Measurements from ENCODE around the gene GHDC.
A peak's percentile ranks its signal among the peaks of the same experiment; 100 is the strongest.
"Not testable (repeated sequence)": the region's sequence is repeated elsewhere in the genome, so short reads cannot be mapped to it uniquely, and the experiment has no call there.

The GHDC gene

DNA sequence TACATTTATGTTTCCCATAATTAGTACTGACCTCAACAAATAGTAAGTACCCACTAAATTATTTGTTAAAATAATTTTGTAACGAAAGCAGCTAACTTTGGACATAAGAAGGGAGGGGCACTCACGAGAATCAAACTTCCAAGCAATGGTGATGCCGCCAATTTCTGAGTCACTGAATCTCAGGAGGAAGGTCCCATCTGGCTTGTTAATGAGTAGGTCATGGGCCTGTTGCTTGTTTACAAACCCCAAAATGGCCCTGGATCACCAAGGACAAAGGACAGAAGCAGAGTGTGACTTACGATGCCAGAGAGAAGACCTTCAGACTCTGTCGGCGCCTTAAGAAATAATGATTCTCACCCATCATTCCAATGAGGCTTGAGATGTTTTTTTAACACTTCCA, 15.8 kb upstream of the GHDC start:
- TF ChIP-seq POU2F2 (IDR thresholded peaks at IDR 0.05; ENCODE audit: low read depth, low read length) (no peak), SPI1 (IDR thresholded peaks at IDR 0.05; ENCODE audit: low read depth, low read length) (no peak)
- no peak for DNase-seq (ENCODE audit: insufficient read length, low spot score)
- FAIRE-seq = no peak

DNA sequence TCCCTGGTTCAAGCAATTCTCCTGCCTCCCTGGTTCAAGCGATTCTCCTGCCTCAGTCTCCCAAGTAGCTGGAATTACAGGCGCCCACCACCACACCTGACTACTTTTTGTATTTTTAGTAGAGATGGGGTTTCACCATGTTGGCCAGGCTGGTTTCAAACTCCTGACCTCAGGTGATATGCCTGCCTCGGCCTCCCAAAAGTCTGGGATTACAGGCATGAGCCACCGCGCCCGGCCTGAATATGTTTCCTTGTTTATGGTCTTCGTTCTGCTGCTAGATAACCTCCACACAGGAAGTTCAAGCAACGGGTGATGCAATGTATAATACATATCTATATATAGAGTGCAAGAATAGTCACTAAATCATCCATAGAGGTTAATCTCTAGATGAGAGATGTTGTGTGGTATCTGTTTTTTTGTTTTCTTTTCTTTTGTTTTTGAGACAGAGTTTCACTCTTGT, 11.9 kb upstream of the GHDC start:
- not testable (repeated sequence) for DNase-seq (ENCODE audit: insufficient read length, low spot score); FAIRE-seq

DNA sequence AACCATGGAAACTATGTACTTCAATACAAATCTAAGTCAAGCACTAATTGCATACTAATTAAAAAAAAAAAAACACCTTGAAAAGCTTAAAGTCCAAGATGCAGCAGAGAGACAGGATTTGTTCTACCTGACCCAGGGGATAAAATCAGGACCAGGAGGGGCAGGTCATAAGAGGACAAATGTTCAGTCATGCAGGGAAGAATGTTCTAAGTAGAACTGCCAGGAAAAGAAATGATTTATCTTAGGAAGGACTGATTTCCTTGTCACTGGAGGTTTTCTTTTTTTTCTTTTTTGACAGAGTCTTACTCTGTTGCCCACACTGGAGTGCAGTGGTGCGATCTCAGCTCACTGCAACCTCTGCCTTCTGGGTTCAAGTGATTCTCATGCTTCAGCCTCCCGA, 9.1 kb upstream of the GHDC start:
- FAIRE-seq = no peak
- TF ChIP-seq SPI1 (IDR thresholded peaks at IDR 0.05; ENCODE audit: low read depth, low read length) (no peak), TAF1 (IDR thresholded peaks at IDR 0.05; ENCODE audit: low read depth, low read length) (no peak), PAX5 (IDR thresholded peaks at IDR 0.05; ENCODE audit: insufficient read depth, low read length, severe bottlenecking) (no peak), POLR2A (IDR thresholded peaks at IDR 0.05; ENCODE audit: low read depth, low read length) (no peak), POU2F2 (IDR thresholded peaks at IDR 0.05; ENCODE audit: low read depth, low read length) (no peak), POLR2AphosphoS5 (IDR thresholded peaks at IDR 0.05; ENCODE audit: low read depth, low read length) (no peak)
- DNase-seq (ENCODE audit: insufficient read length, low spot score) = no peak

DNA sequence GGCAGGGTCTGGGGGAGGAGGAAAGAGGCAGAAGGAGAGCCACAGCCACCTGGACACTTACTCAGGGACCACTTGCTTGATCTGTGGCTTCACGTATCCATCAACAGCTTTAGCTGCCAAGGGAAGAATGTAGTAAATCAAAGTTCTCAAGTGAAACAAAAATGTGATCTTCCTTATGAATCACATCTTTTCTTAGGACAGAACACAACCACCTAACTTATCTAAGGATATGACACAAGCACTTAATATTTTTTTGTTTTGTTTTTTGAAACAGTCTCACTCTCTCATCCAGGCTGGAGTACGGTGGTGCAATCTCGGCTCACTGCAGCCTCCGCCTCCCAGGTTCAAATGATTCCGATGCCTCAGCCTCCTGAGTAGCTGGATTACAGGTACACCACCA, 8.4 kb upstream of the GHDC start:
- TF ChIP-seq POLR2AphosphoS5 (IDR thresholded peaks at IDR 0.05; ENCODE audit: low read depth, low read length) (no peak), POLR2A (IDR thresholded peaks at IDR 0.05; ENCODE audit: low read depth, low read length) (no peak), POU2F2 (IDR thresholded peaks at IDR 0.05; ENCODE audit: low read depth, low read length) (no peak), TAF1 (IDR thresholded peaks at IDR 0.05; ENCODE audit: low read depth, low read length) (no peak), PAX5 (IDR thresholded peaks at IDR 0.05; ENCODE audit: insufficient read depth, low read length, severe bottlenecking) (no peak), SPI1 (IDR thresholded peaks at IDR 0.05; ENCODE audit: low read depth, low read length) (no peak)
- FAIRE-seq (no peak), DNase-seq (ENCODE audit: insufficient read length, low spot score) (no peak)

DNA sequence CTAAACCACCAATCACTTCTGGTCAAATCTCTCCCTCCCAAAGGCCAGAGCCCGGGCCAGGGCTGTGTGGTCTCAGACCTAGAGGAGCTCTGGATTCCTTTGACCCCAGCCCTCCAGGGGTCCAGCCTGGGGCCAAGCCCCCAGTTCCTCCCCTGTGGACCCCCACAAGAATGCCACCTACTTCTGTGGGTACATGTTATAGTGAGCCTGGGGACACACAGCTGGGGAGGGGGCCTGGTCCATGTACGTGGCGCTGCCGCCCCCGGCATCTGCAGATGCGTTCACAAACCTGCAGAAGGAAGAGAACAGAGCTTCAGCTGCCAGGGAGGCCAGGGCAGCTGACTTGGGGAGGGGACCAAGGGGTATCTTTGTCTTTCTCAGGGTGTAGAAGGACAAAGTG, 7.9 kb upstream of the GHDC start:
- no peak for TF ChIP-seq POLR2AphosphoS5 (IDR thresholded peaks at IDR 0.05; ENCODE audit: low read depth, low read length)
- DNase-seq (ENCODE audit: insufficient read length, low spot score) = no peak
- no peak for FAIRE-seq

DNA sequence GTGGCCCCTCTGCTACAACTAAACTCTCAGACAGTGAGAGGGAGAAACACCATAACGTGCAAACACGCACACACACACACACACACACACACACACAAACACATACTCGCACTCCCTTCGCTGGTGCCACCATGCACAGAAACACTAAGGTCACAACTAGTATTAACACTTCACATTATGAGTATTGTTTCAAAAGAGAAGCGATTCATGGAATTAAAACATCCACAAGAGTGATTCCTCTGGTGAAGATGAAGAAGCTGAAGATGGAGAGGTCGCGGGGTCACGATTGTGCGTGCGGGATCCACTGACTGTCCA, 7.1 kb upstream of the GHDC start:
- DNase-seq (ENCODE audit: insufficient read length, low spot score) (no peak), FAIRE-seq (no peak)
- TF ChIP-seq TAF1 (IDR thresholded peaks at IDR 0.05; ENCODE audit: low read depth, low read length) = no peak
- TF ChIP-seq SPI1 (IDR thresholded peaks at IDR 0.05; ENCODE audit: low read depth, low read length) = no peak
- no peak for TF ChIP-seq POLR2AphosphoS5 (IDR thresholded peaks at IDR 0.05; ENCODE audit: low read depth, low read length)
- no peak for TF ChIP-seq POU2F2 (IDR thresholded peaks at IDR 0.05; ENCODE audit: low read depth, low read length)
- no peak for TF ChIP-seq POLR2A (IDR thresholded peaks at IDR 0.05; ENCODE audit: low read depth, low read length)
- TF ChIP-seq PAX5 (IDR thresholded peaks at IDR 0.05; ENCODE audit: insufficient read depth, low read length, severe bottlenecking) = no peak

DNA sequence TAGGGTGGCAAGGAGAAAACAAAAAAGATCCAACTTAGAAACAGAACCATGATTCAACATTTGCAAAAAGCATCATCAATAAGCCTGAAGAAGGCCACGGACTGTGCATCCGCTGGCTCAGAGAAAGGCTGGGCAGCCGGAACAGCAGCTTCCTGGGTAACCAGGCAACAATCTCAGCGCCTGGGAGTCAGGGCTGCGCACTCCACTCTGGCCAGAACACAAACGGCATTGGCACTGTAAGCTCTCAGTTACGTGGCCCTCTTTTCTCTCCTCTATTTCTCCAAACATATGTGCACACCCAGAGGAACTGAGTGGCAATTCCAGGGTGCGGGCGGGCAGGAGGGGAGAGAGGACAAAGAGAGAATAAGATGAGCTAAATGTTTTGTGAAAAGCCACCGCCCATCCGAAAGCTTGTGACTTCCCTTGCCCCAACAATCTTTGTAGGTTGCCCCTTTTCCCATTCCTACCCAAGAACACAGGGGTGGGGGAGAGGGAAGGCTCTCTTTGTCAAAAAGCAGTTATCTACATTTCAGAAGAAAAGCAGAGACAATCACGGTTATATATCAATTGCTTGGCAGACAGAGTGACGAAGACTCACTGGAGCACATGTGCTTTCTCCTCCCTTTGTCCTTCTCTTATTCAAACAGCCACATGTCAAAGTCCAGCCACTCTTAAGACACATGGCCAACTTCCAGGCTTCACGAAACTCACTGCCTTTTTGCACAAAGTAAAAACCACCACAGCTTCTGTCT, 6.6 kb upstream of the GHDC start:
- TF ChIP-seq POLR2A (IDR thresholded peaks at IDR 0.05; ENCODE audit: low read depth, low read length) (no peak), SPI1 (IDR thresholded peaks at IDR 0.05; ENCODE audit: low read depth, low read length) (no peak), POLR2AphosphoS5 (IDR thresholded peaks at IDR 0.05; ENCODE audit: low read depth, low read length) (no peak), POU2F2 (IDR thresholded peaks at IDR 0.05; ENCODE audit: low read depth, low read length) (no peak), PAX5 (IDR thresholded peaks at IDR 0.05; ENCODE audit: insufficient read depth, low read length, severe bottlenecking) (no peak), TAF1 (IDR thresholded peaks at IDR 0.05; ENCODE audit: low read depth, low read length) (no peak)
- FAIRE-seq = no peak
- no peak for DNase-seq (ENCODE audit: insufficient read length, low spot score)

DNA sequence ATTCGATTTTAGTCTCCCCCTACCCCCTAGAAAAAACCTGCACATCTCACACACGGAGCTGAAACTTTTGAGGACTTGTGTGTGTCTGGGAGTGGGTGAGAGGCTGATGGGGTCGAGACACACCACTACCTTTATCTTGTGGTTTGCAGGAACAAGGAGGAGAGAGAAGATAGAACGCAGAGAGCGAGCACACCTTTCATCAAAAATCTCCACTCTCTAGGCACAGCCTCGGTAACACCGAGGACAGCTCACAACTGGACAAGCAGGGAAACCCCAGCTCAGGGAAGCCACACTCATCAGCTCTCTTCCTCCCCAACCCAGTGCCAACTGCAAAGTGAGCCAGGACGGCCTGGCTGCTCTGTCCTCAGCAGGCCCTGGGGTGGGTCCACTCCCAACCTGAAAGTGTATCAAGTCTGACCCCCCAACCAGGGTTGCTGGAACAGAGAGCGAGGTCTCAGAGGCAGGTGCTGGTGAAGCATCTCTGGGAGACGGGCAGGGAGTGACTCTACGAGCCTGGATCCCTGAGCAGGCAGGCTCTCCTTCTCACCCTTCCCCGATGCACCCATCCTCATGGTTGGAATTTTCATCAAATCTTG, 5.2 kb upstream of the GHDC start:
- TF ChIP-seq SPI1 (IDR thresholded peaks at IDR 0.05; ENCODE audit: low read depth, low read length) (no peak), POLR2AphosphoS5 (IDR thresholded peaks at IDR 0.05; ENCODE audit: low read depth, low read length) (no peak), PAX5 (IDR thresholded peaks at IDR 0.05; ENCODE audit: insufficient read depth, low read length, severe bottlenecking) (no peak), POLR2A (IDR thresholded peaks at IDR 0.05; ENCODE audit: low read depth, low read length) (no peak), POU2F2 (IDR thresholded peaks at IDR 0.05; ENCODE audit: low read depth, low read length) (no peak), TAF1 (IDR thresholded peaks at IDR 0.05; ENCODE audit: low read depth, low read length) (no peak)
- FAIRE-seq (no peak), DNase-seq (ENCODE audit: insufficient read length, low spot score) (no peak)

DNA sequence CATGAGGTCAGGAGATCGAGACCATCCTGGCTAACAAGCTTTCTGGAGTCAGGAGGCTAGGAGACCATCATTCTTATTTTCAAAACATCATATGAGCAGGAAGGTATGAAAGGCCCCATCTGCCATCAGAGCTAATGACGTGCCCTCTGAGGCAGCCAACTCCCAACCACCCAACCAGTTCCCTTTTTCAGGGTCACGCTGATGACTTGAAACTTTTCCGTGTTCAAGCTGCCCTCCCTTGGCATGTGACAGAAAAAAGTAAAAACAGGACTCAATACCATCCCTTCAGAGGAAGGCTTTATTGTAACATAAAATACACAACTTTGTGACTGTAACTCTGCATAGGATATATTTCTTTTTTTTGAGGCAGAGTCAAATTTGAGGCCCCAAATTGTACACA, 4.6 kb upstream of the GHDC start:
- FAIRE-seq (peak; percentile 55), DNase-seq (ENCODE audit: insufficient read length, low spot score) (no peak)
- TF ChIP-seq POU2F2 (IDR thresholded peaks at IDR 0.05; ENCODE audit: low read depth, low read length) (no peak), SPI1 (IDR thresholded peaks at IDR 0.05; ENCODE audit: low read depth, low read length) (peak; percentile 88)

DNA sequence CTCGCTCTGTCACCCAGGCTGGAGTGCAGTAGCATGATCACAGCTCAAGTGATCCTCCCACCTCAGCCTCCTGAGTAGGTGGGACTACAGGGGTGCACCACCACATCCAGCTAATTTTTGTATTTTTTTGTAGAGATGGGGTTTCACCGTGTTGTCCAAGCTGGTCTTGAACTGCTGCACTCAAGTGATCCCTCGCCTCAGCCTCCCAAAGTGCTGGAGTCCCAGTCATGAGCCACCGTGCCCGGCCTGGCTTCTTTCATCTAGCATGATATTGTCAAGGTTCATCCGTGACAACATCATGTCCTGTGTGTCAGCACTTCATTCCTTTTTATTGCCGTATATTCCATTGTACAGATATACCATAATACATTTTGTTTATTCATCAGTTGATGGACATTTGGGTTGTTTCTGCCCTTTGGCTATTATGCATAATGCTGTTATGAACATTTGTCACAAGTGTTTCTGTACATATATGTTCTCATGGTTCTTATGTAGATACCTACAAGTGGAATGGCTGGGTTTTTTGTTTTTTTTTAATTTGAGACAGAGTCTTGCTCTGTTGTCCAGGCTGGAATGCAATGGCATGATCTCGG, 3.4 kb upstream of the GHDC start:
- TF ChIP-seq SPI1 (IDR thresholded peaks at IDR 0.05; ENCODE audit: low read depth, low read length) (no peak), POLR2AphosphoS5 (IDR thresholded peaks at IDR 0.05; ENCODE audit: low read depth, low read length) (no peak), POU2F2 (IDR thresholded peaks at IDR 0.05; ENCODE audit: low read depth, low read length) (no peak), PAX5 (IDR thresholded peaks at IDR 0.05; ENCODE audit: insufficient read depth, low read length, severe bottlenecking) (no peak), POLR2A (IDR thresholded peaks at IDR 0.05; ENCODE audit: low read depth, low read length) (no peak), TAF1 (IDR thresholded peaks at IDR 0.05; ENCODE audit: low read depth, low read length) (no peak)
- FAIRE-seq = no peak
- no peak for DNase-seq (ENCODE audit: insufficient read length, low spot score)
